ENCODE results near the gene MAP7D1.

Gene MAP7D1

GRCh38 chr1:36112823-36113222 is 43.1 kb upstream of the MAP7D1 start:
- DNase-seq (ENCODE audit: low read depth), result no peak
- TF ChIP-seq CTCF (IDR thresholded peaks at IDR 0.05; ENCODE audit: insufficient read depth, low read depth, low read length, missing control alignments), result no peak
- H3K4me3 ChIP-seq (ENCODE audit: low read length), result no peak overlapping the region

GRCh38 chr1:36114371-36114770 is 41.6 kb upstream of the MAP7D1 start:
- no peak for TF ChIP-seq CTCF (IDR thresholded peaks at IDR 0.05; ENCODE audit: insufficient read depth, low read depth, low read length, missing control alignments)
- no peak overlapping the region for H3K4me3 ChIP-seq (ENCODE audit: low read length)
- DNase-seq (ENCODE audit: low read depth), result no peak

GRCh38 chr1:36115200-36115669 is 40.7 kb upstream of the MAP7D1 start:
- no peak for TF ChIP-seq CTCF (IDR thresholded peaks at IDR 0.05; ENCODE audit: insufficient read depth, low read depth, low read length, missing control alignments)
- no peak for DNase-seq (ENCODE audit: low read depth)
- H3K4me3 ChIP-seq (ENCODE audit: low read length), result no peak overlapping the region

- peak; percentile 42 for DNase-seq (ENCODE audit: low read depth)
- TF ChIP-seq CTCF (IDR thresholded peaks at IDR 0.05; ENCODE audit: insufficient read depth, low read depth, low read length, missing control alignments), result no peak
- no peak overlapping the region for H3K4me3 ChIP-seq (ENCODE audit: low read length)
Measured at GRCh38 chr1:36115931-36116330, 40.0 kb upstream of the MAP7D1 start.

- DNase-seq (ENCODE audit: low read depth), result no peak
- no peak overlapping the region for H3K4me3 ChIP-seq (ENCODE audit: low read length)
- TF ChIP-seq CTCF (IDR thresholded peaks at IDR 0.05; ENCODE audit: insufficient read depth, low read depth, low read length, missing control alignments), result no peak
Measured at GRCh38 chr1:36116901-36117300, 39.1 kb upstream of the MAP7D1 start.

- TF ChIP-seq CTCF (IDR thresholded peaks at IDR 0.05; ENCODE audit: insufficient read depth, low read depth, low read length, missing control alignments), result no peak
- H3K4me3 ChIP-seq (ENCODE audit: low read length), result no peak overlapping the region
- no peak for DNase-seq (ENCODE audit: low read depth)
Measured at GRCh38 chr1:36118447-36119204, 37.3 kb upstream of the MAP7D1 start.

GRCh38 chr1:36119456-36119855 is 36.5 kb upstream of the MAP7D1 start:
- TF ChIP-seq CTCF (IDR thresholded peaks at IDR 0.05; ENCODE audit: insufficient read depth, low read depth, low read length, missing control alignments), result no peak
- no peak for DNase-seq (ENCODE audit: low read depth)
- no peak overlapping the region for H3K4me3 ChIP-seq (ENCODE audit: low read length)
